C4-2B (cell line): ENCODE results near the gene GARIN3.
"Not testable (repeated sequence)": the region's sequence is repeated elsewhere in the genome, so short reads cannot be mapped to it uniquely, and the experiment has no call there.

Experiments used
- H3K27ac ChIP-seq: fragments of 450-650 bp; 2 replicates; pipeline ENCODE4 v1.5.1; 2017
- ZFX ChIP-seq: fragments of 450-650 bp; IDR thresholded peaks from 2 replicates; pipeline ENCODE4 v1.6.1; 2017
- TF ChIP-seq, protein P1 (sequence below): fragments of 450-650 bp; conservative IDR thresholded peaks from 2 replicates; pipeline ENCODE4 v1.5.1; 2017; ENCODE audit warnings: mild to moderate bottlenecking

The GARIN3 gene

DNA sequence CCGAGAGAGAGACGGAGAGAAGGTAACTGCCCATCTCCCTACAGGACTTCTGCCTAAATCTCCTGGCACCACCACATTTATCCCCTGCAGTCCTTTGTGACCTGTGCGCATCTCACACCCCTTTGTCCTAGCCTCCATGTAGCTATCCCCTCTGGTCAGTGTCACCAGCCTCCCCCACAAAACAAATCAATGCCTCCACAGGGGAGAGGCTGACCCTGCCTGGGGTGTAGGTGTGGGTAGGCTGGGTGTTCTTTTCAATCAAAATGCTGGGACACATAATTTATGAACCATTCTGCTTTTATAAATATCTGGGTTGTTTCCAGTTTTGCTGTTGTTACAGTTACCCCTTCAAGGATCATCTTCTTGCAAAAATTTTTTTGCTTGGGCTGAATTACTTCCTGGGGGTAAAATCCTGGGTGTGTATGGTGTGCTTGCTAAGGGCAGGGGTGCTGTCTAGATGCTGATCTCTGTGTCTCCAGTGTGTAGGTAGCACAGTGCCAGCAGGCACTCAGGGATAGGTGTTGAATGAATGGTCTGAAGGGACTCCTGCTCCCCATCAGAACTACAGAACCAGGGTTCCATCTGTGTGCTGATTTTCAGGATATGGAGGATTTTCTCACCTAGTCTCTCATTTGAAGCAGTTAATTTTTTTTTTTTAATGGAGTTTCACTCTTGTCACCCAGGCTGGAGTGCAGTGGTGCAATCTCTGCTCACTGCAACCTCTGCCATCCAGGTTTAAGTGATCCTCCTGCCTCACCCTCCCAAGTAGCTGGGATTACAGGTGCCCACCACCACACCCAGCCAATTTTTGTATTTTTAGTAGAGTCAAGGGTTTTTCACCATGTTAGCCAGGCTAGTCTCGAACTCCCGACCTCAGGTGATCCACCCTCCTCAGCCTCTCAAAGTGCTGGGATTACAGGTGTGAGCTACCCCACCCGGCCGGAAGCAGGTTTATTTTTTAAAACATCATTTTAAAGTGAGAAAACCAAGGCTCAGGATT, at the start of gene GARIN3:
TSS of gene GARIN3 (minus strand) at position 51 of the 1,000 bp plus-strand sequence. CDS start 96 bp downstream, outside the sequence.
- TF ChIP-seq, protein P1, sequence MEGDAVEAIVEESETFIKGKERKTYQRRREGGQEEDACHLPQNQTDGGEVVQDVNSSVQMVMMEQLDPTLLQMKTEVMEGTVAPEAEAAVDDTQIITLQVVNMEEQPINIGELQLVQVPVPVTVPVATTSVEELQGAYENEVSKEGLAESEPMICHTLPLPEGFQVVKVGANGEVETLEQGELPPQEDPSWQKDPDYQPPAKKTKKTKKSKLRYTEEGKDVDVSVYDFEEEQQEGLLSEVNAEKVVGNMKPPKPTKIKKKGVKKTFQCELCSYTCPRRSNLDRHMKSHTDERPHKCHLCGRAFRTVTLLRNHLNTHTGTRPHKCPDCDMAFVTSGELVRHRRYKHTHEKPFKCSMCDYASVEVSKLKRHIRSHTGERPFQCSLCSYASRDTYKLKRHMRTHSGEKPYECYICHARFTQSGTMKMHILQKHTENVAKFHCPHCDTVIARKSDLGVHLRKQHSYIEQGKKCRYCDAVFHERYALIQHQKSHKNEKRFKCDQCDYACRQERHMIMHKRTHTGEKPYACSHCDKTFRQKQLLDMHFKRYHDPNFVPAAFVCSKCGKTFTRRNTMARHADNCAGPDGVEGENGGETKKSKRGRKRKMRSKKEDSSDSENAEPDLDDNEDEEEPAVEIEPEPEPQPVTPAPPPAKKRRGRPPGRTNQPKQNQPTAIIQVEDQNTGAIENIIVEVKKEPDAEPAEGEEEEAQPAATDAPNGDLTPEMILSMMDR = no peak
- TF ChIP-seq ZFX = no peak
- no peak within 1 kb of the TSS for H3K27ac ChIP-seq

DNA sequence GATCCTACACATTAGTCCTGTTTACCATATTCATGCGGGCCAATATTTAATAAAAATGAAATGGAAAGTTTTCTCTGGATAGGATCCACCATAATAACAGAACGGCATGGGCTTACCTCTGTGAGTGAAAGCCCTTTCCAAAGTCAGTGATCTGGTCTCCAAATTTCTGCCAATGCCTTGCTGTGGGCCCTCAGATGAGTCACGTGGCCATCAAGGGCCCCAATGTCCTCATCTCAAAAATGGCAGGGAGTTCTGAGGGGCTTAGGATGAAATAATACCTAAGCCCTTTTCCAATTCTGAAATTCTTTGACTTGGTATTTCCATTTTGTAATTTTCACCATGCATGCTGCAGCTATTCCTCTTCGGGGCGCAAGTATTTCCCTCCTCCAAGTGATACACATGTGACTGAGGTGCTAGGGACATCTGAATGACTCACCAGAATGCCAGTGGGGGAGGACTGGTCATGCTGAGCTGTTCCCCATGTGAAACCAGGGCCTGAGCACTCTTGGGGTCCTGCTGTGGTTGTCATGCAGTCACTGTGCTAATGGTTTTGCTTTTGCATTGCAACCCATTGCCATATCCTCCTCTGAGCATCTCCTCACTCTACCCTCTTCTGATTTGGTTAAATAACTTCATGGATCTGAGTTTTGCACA, 49.6 kb upstream of the GARIN3 start:
- TF ChIP-seq, protein P1 = no peak
- TF ChIP-seq ZFX = no peak
- H3K27ac ChIP-seq = no peak overlapping the region; the same call in 1 of the 2 replicates

DNA sequence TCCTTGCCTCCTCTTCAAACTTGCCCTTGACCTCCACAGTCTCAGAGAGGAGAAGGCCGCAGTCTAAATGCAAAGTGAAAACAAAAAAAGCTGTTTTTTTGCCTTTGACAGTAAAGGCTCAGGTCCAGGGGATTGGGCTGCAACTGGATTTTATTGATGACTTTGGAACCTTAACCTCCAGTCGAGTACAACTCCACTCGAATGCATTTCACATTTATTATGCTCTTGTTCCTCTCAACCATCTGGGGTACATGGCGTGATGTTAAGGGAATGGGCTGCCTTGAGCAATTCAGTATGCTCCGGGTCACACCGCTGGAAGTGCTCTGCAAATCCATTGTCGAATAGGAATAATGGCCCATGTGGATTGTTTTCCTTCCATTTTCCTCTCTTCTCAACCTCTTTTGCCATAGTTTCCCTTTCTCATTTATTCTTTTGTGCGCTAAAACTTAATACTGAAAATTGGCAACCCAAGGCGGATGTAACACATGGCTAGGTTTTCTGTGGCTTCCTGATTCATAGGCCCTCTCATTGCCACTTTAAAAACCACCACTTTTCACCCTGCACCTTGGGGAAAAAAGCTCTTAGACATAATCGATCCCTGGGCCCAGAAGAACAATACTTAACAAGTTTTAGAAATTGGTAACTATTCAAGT, 48.9 kb upstream of the GARIN3 start:
- H3K27ac ChIP-seq = no peak overlapping the region
- TF ChIP-seq ZFX = no peak
- TF ChIP-seq, protein P1 = no peak

DNA sequence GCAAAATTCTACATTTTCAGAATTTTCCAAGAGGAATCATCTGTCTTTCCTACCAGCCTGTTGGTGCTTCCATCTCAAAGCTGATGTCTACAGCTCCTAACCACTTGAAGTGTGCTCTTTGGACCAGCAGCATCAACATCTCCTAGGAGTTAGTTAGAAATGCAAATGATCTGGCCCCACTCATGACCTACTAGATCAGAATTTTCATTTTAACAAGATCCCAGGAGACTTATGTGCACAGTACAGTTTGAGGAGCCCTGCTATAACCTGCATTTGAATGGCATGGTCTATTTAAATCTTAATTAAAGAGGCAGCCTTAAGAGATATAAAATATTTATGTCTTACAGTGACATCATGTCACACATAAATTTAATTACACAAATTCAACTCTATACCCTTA, 48.4 kb upstream of the GARIN3 start:
- no peak overlapping the region for H3K27ac ChIP-seq
- TF ChIP-seq ZFX = no peak
- TF ChIP-seq, protein P1 = no peak

DNA sequence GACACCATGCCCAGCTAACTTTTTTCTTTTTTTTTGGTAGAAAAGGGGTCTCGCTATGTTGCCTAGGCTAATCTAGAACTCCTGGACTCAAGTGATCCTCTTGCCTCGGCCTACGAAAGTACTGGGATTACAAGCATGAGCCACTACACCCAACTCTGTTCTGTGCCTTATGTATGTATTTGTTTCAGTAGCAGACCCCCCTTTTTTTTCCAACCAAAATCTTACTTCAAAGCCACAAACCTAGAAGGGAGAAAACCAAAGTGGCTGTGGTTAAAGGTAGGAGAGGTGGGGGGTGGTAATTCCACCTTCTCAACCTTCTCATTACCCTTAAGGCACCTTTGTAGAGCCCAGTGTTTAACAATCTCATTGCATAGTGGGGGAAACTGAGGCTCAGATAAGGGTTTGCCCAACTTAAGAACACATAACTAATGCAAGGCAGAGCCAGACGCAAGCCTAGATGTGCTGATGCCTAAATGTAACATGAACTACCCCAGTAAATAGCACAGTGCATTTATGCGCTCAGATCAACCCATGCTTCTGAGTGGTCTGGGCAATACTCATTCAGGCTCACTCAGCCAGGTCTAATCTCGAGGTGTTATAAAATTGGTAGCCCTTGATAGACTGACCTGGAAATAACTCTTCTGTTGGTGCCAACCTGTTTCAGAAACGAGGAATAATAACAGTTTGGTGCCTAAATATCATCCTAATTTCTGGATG, 47.6 kb upstream of the GARIN3 start:
- no peak overlapping the region for H3K27ac ChIP-seq

DNA sequence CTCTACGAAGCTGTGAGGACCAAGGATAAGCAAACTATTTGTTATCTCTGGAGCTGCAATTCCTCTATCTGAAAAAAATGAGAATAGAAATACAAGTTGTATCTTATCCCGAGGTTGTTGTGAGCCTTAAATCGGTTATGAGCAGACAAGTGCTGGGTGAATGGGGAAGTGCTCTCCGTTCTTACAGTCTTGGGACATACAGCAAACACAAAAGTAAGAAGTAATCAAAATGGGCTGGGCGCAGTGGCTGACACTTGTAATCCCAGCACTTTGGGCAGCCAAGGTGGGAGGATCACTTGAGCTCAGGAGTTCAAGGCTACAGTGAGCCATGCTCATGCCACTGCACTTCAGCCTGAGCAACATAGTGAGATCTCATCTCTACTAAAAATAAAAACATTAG, 46.2 kb upstream of the GARIN3 start:
- TF ChIP-seq, protein P1 = no peak
- no peak for TF ChIP-seq ZFX
- no peak overlapping the region for H3K27ac ChIP-seq

More for the DNA sequence above, 47.6 kb upstream of the GARIN3 start:
- no peak for TF ChIP-seq ZFX
- TF ChIP-seq, protein P1 = no peak

DNA sequence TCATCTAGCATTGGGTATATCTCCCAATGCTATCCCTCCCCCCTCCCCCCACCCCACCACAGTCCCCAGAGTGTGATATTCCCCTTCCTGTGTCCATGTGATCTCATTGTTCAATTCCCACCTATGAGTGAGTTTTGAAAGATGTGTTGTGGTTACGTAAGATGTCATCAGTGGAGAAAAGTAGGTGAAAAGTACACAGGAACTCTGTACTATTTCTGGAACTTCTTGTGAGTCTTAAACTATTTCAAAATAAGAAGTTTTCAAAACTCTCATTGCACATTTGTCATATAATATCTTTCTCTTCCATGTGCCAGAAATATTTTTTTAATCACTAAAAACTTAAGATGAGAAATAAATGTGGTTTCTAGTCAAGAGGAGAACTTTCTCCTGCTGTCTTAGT, 44.6 kb upstream of the GARIN3 start:
- not testable (repeated sequence) for H3K27ac ChIP-seq
